K562 (cell line): Measurements from ENCODE around the gene STARD8. TPM values are rescaled to one million over a fixed set of nuclear protein-coding genes. Genes with fewer than 3 reads are reported as not detected.

Experiments used
- ATAC-seq: fragments of 200-7000 bp; cut with Tn5 transposase; 3 replicates; pipeline ENCODE4 v1.9.1; 2020; ENCODE audit warnings: moderate library complexity
- BruUV-seq: library from RNA; stranded (reverse); fragments of 400-500 nt; replicated peaks from 2 replicates; lab custom pipeline; 2021; lab: Mats Ljungman, UMichigan
- CTCF ChIA-PET: fragments of 300-600 bp; formaldehyde crosslinking; extraction: SDS; loops from one replicate; lab custom pipeline; 2021; ENCODE audit warnings: low intra/inter-chr PET ratio; lab: Yijun Ruan, JAX
- POLR2A ChIA-PET: fragments of 300-600, 350-650 bp; sonication (Branson Sonifier 250); formaldehyde crosslinking; extraction: SDS; loops from one replicate; lab custom pipeline; 2021; ENCODE audit warnings: antibody characterized with exemption, inconsistent platforms; lab: Yijun Ruan, JAX
- DNase-seq, 4 experiments: peaks; one replicate each; pipeline versions ENCODE4 v3.0.0 to v3.0.0-alpha.2; 2011 to 2018; ENCODE audit warnings: low spot score in 3 of 4, mixed read lengths in 3 of 4; ENCODE audit errors: extremely low read depth in 1 of 4
- FAIRE-seq: peaks from 2 replicates; lab custom pipeline; 2011; peaks lifted over from hg19 to GRCh38; lab: Jason Lieb, UNC
- H2AFZ ChIP-seq: 2 replicates; pipeline ENCODE4 v1.6.0; 2011; ENCODE audit warnings: low read depth, low read length, control low read depth, inconsistent platforms
- H3K27ac ChIP-seq: fragments of 200-600 bp; 3 replicates; pipeline ENCODE4 v1.8.0; 2011; ENCODE audit warnings: low read depth, mild to moderate bottlenecking, control low read depth, inconsistent platforms, low read length, moderate library complexity, mixed read lengths; ENCODE audit errors: extremely low read depth
- H3K27me3 ChIP-seq, 2 experiments: fragments of 300-600 bp in 1 of 2; 2 replicates in 1 of 2; 3 replicates in 1 of 2; pipeline versions ENCODE4 v1.6.0 to v1.8.0; 2011; ENCODE audit warnings: inconsistent platforms in 2 of 2, low read length in 2 of 2, mild to moderate bottlenecking in 1 of 2, mixed read lengths in 1 of 2, moderate library complexity in 1 of 2; ENCODE audit not compliant: control insufficient read depth in 2 of 2, insufficient read depth in 2 of 2
- H3K36me3 ChIP-seq: fragments of 300-600 bp; 3 replicates; pipeline ENCODE4 v1.8.0; 2011; ENCODE audit warnings: mild to moderate bottlenecking, low read length, inconsistent platforms; ENCODE audit not compliant: control insufficient read depth, insufficient read depth
- H3K4me1 ChIP-seq, 2 experiments: fragments of 200-600 bp in 1 of 2; replicated peaks in 1 of 2; 2 replicates in 1 of 2; 3 replicates in 1 of 2; pipeline versions ENCODE4 v1.5.1 to v1.8.0; 2011; ENCODE audit warnings: inconsistent platforms in 2 of 2, low read length in 2 of 2, mild to moderate bottlenecking in 1 of 2, mixed read lengths in 1 of 2, moderate library complexity in 1 of 2; ENCODE audit not compliant: control insufficient read depth in 2 of 2, insufficient read depth in 2 of 2
- H3K4me2 ChIP-seq: 2 replicates; pipeline ENCODE4 v1.6.1; 2011; ENCODE audit warnings: low read length, control low read depth, inconsistent platforms, mixed read lengths; ENCODE audit not compliant: insufficient read depth
- H3K4me3 ChIP-seq: fragments of 200-600 bp; sonication (generic), shearing (Covaris generic); 2 replicates; pipeline ENCODE4 v1.5.1; 2016; ENCODE audit warnings: control low read depth, inconsistent platforms
- H3K79me2 ChIP-seq: fragments of 200-600 bp; 3 replicates; pipeline ENCODE4 v1.8.0; 2011; ENCODE audit warnings: low read length, inconsistent platforms; ENCODE audit not compliant: control insufficient read depth, insufficient read depth
- H3K9ac ChIP-seq, 2 experiments: 2 replicates each; pipeline versions ENCODE4 v1.6.0 to v1.6.1; 2011; ENCODE audit warnings: low read depth in 2 of 2, low read length in 2 of 2, control low read depth in 1 of 2, inconsistent platforms in 1 of 2, mild to moderate bottlenecking in 1 of 2, mixed read lengths in 1 of 2; ENCODE audit not compliant: insufficient read depth in 1 of 2
- H3K9me1 ChIP-seq: one replicate; pipeline ENCODE4 v1.6.0; 2011; ENCODE audit warnings: inconsistent platforms, mild to moderate bottlenecking, low read length, moderate library complexity; ENCODE audit not compliant: control insufficient read depth, insufficient read depth
- H3K9me3 ChIP-seq: replicated peaks from 2 replicates; pipeline ENCODE4 v1.5.1; 2011; ENCODE audit warnings: low read depth, low read length, inconsistent platforms; ENCODE audit not compliant: control insufficient read depth, insufficient read depth
- H4K20me1 ChIP-seq: replicated peaks from 2 replicates; pipeline ENCODE4 v1.6.1; 2011; ENCODE audit warnings: low read length, inconsistent platforms, mixed read lengths; ENCODE audit not compliant: control insufficient read depth, insufficient read depth
- EP400 ChIP-seq: fragments of 450-650 bp; IDR thresholded peaks from 2 replicates; pipeline ENCODE4 v1.6.1; 2017; ENCODE audit warnings: antibody characterized with exemption, mild to moderate bottlenecking, moderate library complexity
- KLF13 ChIP-seq: fragments of 450-650 bp; IDR thresholded peaks from 2 replicates; pipeline ENCODE4 v1.6.1; 2016; ENCODE audit warnings: missing genetic modification characterization, low read depth, mild to moderate bottlenecking, missing compliant biosample characterization, moderate library complexity, borderline replicate concordance
- KLF16 ChIP-seq: IDR thresholded peaks from 2 replicates; pipeline ENCODE4 v1.6.1; 2016; ENCODE audit warnings: antibody characterized with exemption
- ZBTB17 ChIP-seq: fragments of 450-650 bp; formaldehyde crosslinking; IDR thresholded peaks from 2 replicates; pipeline ENCODE4 v1.4.0; 2020; ENCODE audit warnings: mild to moderate bottlenecking
- ZNF134 ChIP-seq: fragments of 250-450 bp; sonication (Bioruptor Pico); conservative IDR thresholded peaks from 2 replicates; pipeline ENCODE4 v1.4.0; 2020
- WGBS: fragments of 100-300 bp; shearing (Covaris generic); methylation state at CpG from one replicate; pipeline ENCODE4 v1.1.6; 2016; ENCODE audit warnings: low coverage, mixed read lengths; ENCODE audit not compliant: insufficient coverage; ENCODE audit errors: missing lambda C conversion rate; 5-methylcytosine and 5-hydroxymethylcytosine counted together
- in situ Hi-C: fragments of 300-500 bp; cut with MboI; formaldehyde crosslinking; loops from 4 replicates; pipeline ENCODE4 v1.15.0; 2018; ENCODE audit warnings: inconsistent platforms, mixed read lengths
- intact Hi-C: fragments of 100-400 bp; cut with micrococcal nuclease; formaldehyde crosslinking; loops from 2 replicates; pipeline ENCODE4 v1.14.2; 2022
- polyA plus RNA-seq, 8 experiments: library from polyadenylated mRNA; depleted of rRNA in 4 of 8; stranded (reverse) in 5 of 8; unstranded in 3 of 8; fragments of >200 nt; fragmentation: Nextera tagmentation in 2 of 8; fragmentation: Illumina TruSeq in 1 of 8; extraction: Ambion mirVana in 2 of 8; extraction: Trizol in 1 of 8; gene quantifications; 2 replicates each; pipeline versions ENCODE4 v1.2.1 to v1.2.3, GENCODE V29; 2011 to 2014; ENCODE audit warnings: inconsistent platforms in 1 of 8, missing spikeins in 1 of 8
- total RNA-seq, 7 experiments: library from RNA; depleted of rRNA in 6 of 7; stranded (reverse); fragments of >200 nt in 6 of 7; fragmentation: Illumina TruSeq in 2 of 7; extraction: Trizol in 2 of 7; gene quantifications; 2 replicates each; pipeline versions ENCODE4 v1.2.1 to v1.2.3, GENCODE V29; 2011 to 2021; ENCODE audit warnings: low replicate concordance in 1 of 7

STARD8 gene
- total and polyA plus RNA-seq, 9 of the 15 experiments (the other 6 are each of a cell fraction or from before 2014, with no cell fraction given) = 1.6 to 35.0 (median 15.9) TPM

- Histone ChIP-seq H2AFZ (no peak overlapping the region), H3K27ac (peak overlapping the region; percentile 70), H3K9me1 (no peaks in the 10 kb centered on the region), H3K36me3 (peaks cover 18% of the 10 kb centered on the region; the same call in 2 of the 3 replicates), H3K9me3 (no peaks in the 10 kb centered on the region), H3K9ac (peak overlapping the region; percentile 31 to 40; a peak in 3 of 4 replicates), H3K4me1 (peaks cover 20 to 28% of the 10 kb centered on the region in 2 experiments; a peak in 4 of 5 replicates), H3K4me2 (peak overlapping the region; percentile 62), H3K27me3 (peaks cover 0 to 8% of the 10 kb centered on the region in 2 experiments; a peak in 1 of 5 replicates), H3K79me2 (peaks cover 92% of the 10 kb centered on the region), H3K4me3 (peak overlapping the region; percentile 23), H4K20me1 (peaks cover 6% of the 10 kb centered on the region)
- TF ChIP-seq ZBTB17 (CRISPR knock-in tag) = peak; percentile 79
- TF ChIP-seq KLF16 = no peak
- TF ChIP-seq KLF13 (tag) = no peak
- TF ChIP-seq EP400 = 0 out of 2 replicates have a peak, but pooled peaks have one; percentile 0
- TF ChIP-seq ZNF134 (CRISPR knock-in tag) = no peak
- WGBS = 10% methylated on average over 6 of the region's 6 CpGs
- intact Hi-C loops (loop anchor here (10.0 kb wide), 2 partner anchors 182 to 512 kb away; no protein-coding TSS in a partner anchor), in situ Hi-C loops (no loop called here)
- DNase-seq = no peak
- CTCF ChIA-PET = no interaction called here
- no peak for ATAC-seq
- BruUV-seq = no TSS peak
- POLR2A ChIA-PET = interaction anchor here (0.6 to 0.9 kb wide), 3 partner anchors 10 to 132 kb away, joined by 3 to 4 read pairs (median 3); partner anchors contain the start of gene EFNB1
- FAIRE-seq = no peak
Measured at GRCh38 chrX:68697036-68697435, 49.6 kb downstream of the STARD8 start.
